PC-3 (cell line): ENCODE results near the gene HID1.

Experiments used
- CTCF ChIP-seq: fragments of 300-600 bp; sonication (generic); conservative IDR thresholded peaks from 2 replicates; pipeline ENCODE4 v1.5.1; 2017; ENCODE audit warnings: antibody characterized with exemption, low read depth, mild to moderate bottlenecking, low read length
- EZH2 ChIP-seq: fragments of 300-600 bp; sonication (generic); IDR thresholded peaks from one replicate; pipeline ENCODE4 v1.6.1; 2017; ENCODE audit warnings: antibody characterized with exemption, mild to moderate bottlenecking, low read length; ENCODE audit not compliant: unreplicated experiment
- EZH2phosphoT487 ChIP-seq: fragments of 300-600 bp; sonication (generic); IDR thresholded peaks from 2 replicates; pipeline ENCODE4 v1.6.1; 2018; ENCODE audit warnings: mild to moderate bottlenecking, antibody characterized with exemption, low read length, borderline replicate concordance

GRCh38 chr17:74977802-74978201 lies 5.2 kb upstream of the HID1 start:
- TF ChIP-seq CTCF, result no peak
- no peak for TF ChIP-seq EZH2phosphoT487
- no peak for TF ChIP-seq EZH2
